GM18873 (cell line): ENCODE measurements around the gene SORL1.
"Not testable (repeated sequence)": the region's sequence is repeated elsewhere in the genome, so short reads cannot be mapped to it uniquely, and the experiment has no call there.

Experiments used
- ATAC-seq: cut with Tn5 transposase; IDR thresholded peaks from one replicate; pipeline ENCODE4 v1.9.1; 2021; ENCODE audit warnings: mild to moderate bottlenecking, moderate library complexity, moderate number of reproducible peaks; ENCODE audit not compliant: unreplicated experiment, low FRiP score

The SORL1 gene

DNA sequence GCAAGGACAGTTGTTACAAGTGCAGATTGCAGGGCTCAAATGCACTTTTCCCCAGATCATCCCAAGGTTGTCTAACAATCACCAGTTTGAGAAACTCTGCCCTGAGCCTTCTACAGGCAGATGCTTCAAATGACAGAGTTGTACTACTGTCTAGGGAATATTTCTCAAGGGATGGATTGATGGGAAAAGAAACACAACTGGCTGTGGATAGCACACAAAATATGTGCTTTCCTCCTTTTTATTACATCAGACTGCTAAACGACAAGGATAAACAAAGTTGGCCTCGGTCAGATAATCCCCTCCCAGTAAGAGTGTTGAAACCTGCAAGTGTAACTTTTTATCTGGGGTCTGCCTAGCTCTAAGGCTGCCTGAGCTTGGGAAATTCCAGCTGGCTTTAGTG, 47.3 kb downstream of the SORL1 start:
- ATAC-seq: no peak

DNA sequence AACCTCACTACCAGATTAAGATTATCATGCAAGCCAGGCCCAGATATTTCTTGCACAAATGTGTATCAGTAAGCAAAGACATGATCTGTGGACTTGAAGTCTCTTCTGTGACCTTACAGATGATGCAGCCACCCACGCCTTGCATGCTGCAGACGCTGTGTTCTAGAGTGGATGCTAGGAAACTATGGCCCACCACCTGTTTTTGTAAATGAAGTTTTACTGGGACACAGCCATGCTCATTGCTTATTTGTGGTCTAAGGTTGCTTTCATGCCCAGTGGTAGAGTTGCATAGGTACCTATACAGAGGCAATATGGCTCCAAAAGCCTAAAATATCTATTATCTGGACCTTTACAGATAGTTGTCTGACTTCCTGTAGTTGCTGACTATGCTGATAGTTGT, 48.2 kb downstream of the SORL1 start:
- no peak for ATAC-seq

DNA sequence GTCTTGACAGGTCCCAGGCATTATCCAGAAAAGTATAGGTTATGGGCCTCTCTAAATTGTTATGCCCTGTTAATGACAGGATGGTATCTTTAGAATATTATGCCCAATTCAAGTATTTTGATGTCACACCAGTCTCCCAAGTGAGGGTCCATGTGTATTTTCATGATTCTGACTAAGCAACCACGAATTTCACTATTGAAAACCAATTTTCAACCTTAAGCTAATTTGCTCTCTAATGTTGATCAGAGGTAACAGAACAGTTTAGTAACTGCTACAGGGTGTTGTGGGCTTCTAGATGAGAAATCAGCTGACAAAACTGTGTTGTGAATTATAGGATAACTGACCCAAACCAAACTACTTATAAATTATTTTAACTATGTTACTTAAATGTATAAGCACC, 48.6 kb downstream of the SORL1 start:
- ATAC-seq: no peak

- no peak for ATAC-seq
These were observed 50.9 kb downstream of the SORL1 start for GRCh38 chr11:121503051-121503450.

DNA sequence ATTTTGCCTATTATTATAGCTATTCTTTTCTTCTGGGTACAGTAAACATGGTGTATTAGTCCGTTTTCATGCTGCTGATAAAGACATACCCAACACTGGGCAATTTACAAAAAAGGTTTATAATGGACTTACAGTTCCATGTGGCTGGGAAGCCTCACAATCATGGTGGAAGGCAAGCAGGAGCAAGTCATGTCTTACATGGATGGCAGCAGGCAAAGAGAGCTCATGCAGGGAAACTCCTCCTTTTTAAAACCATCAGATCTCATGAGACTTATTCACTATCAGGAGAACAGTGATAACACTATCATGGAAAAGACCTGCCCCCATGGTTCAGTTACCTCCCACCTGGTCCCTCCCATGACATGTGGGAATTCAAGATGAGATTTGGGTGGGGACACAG, 54.1 kb downstream of the SORL1 start:
- not testable (repeated sequence) for ATAC-seq

DNA sequence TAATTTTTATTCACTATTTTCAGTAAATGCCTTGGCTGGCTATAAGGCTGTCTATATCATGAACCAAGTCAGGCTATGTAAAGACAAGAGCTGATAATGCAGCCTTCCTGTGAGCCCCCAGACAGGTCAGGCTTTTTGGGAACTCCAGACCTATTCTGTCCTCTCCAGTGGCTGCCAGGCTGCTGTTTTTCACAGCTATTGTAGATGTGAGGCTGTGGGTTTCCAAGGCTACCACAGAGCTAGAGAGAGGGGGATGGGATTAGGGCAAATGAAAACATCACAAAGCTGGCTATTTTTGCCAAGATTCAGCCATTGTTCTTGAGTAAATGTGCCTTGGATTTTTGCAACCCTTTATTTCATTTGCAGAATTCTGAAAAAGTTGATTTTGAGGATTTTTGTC, 56.3 kb downstream of the SORL1 start:
- ATAC-seq: no peak

GRCh38 chr11:121510438-121510837, 58.3 kb downstream of the SORL1 start:
- ATAC-seq: no peak

- ATAC-seq: no peak
These were observed 60.7 kb downstream of the SORL1 start for GRCh38 chr11:121512468-121513465.

DNA sequence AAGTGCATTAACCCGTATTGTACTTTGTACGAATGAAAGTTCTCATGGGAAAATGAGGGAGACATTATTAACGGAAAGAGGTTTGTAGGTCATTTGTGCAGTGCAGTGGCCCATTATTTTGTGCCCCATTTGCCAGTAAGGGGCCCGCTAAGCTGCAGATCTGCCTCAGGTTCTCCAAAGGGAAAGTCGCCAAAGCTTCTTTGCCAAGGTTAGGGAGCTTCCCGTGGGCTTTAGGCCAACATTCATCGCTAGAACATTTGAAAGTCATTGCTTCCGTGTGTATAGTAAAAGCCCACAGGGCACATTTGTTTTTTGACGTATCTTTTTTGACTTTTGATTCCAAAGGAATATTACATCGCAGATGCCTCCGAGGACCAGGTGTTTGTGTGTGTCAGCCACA, 61.7 kb downstream of the SORL1 start:
- no peak for ATAC-seq

GRCh38 chr11:121514432-121515334, 62.6 kb downstream of the SORL1 start:
- no peak for ATAC-seq

DNA sequence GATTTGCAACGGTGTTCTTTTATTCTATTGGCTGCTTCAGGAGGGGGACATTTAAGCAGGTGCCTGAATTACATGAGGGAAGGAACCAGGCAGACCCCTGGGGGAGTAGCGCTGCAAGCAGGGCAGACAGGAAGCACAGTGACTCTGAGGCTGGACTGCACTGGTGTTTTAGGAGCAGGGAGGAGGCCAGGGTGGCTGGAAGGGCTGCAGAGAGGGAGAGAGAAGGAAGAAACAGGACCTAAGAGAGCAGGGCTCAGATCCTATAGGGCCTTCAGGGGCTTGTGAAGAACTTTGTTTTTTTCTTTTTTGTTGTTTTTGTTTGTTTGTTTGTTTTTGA, 63.2 kb downstream of the SORL1 start:
- ATAC-seq: no peak

GRCh38 chr11:121517996-121518395, 65.9 kb downstream of the SORL1 start:
- ATAC-seq: no peak

- ATAC-seq: no peak
These were observed 68.4 kb downstream of the SORL1 start for GRCh38 chr11:121520243-121521144.

- ATAC-seq: no peak
These were observed 69.3 kb downstream of the SORL1 start for GRCh38 chr11:121521145-121522042.

DNA sequence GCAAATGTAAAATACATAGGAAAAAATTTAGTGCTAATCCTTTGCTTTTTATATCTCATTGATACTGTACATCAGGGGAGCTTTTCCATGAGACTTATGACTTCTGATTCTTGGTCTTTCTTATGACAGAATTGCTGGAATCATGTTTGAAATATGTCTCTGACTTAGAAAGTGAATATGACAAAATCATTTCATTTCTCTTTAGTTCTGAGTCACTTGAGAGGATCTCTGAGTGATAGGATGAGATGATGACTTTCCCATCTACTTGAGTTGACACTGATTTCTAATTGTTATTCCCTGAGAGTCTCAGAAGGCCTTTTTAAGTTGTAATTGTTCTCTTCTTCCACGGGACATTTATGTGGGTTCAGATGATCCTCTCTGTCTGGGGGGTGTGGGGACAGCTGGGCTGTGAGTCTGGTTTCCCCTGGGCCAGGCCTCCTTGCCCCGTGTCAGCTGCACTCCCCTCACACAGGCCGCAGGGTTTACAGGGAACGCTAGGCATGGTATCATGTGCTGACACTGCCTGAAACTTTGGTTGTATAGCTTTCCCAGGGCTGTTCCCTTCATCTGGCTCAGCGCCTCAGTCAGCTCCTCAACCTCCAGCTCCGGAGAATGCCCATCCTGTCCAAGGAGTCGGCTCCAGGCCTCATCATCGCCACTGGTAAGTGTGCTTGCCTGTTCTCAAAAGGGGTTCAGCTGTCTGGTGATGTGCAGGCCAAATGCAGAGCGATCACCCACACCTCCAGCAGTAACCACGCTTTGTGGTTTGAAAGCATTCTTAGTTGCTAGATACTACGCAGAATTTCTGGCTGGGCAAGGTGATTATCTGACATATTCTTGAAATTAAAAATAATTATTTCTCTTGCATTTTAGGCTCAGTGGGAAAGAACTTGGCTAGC, 70.2 kb downstream of the SORL1 start:
- no peak for ATAC-seq

GRCh38 chr11:121523581-121524232, 71.6 kb downstream of the SORL1 start:
- ATAC-seq: no peak

DNA sequence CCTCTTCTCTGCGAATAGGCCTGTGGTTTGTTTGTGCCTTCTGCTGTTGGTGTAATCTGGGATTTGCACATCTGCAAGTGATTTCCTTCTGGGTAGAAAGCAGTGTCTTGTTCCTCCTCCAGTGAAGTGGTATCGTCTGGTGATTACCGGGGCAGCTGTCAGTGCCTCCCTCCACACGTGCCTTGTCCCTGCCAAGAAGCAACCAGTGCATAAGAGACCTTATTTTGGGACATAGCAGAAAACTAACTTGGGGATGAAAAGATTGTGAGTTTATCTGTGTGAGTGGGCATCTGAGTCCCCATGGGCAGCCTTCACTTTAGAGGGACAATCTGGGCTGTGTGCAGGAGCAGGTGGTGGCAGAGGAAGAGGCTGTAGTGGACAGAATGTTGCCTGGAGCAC, 72.1 kb downstream of the SORL1 start:
- ATAC-seq: no peak

DNA sequence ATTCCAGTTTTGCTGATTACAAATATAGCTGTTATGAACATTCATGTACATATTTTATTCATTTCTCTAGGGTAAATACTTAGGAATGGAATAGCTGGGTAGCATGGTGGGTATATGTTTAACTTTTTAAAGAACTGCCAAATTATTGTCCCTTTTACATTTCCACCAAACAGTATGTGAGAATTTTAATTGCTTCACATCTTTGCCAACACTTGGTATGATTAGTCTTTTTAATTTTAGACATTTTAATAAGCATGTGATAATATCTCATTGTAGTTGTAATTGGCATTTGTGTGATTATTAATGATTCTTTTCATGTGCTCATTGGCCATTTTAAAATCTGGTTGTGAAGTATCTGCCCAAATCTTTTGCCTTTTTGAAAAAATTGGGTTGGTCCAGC, 73.3 kb downstream of the SORL1 start:
- ATAC-seq: no peak
